Upper lobe of left lung (tissue), 4 donors: ENCODE data around the gene XPR1.

Experiments used
- CTCF ChIP-seq, 6 experiments: fragments of 450-650 bp in 4 of 6; fragments of 200-600 bp in 2 of 6; sonication (generic) in 2 of 6; IDR thresholded peaks; one replicate each; pipeline ENCODE4 v1.5.1; 2016 to 2019; ENCODE audit warnings: antibody characterized with exemption in 6 of 6
- POLR2AphosphoS5 ChIP-seq, 2 donors: sonication (generic); formaldehyde crosslinking; IDR thresholded peaks; one replicate each; pipeline ENCODE4 v1.5.1; 2017; ENCODE audit warnings: antibody characterized with exemption in 2 of 2

- no peak for TF ChIP-seq POLR2AphosphoS5 (IDR thresholded peaks at IDR 0.05)
- no peak for TF ChIP-seq CTCF (IDR thresholded peaks at IDR 0.05)
Observed at GRCh38 chr1:180842052-180842451, 210.2 kb downstream of the XPR1 start.
